Subcutaneous abdominal adipose tissue (tissue), 5 donors: ENCODE results near the gene LYRM1.

Experiments
- H3K27ac ChIP-seq: one replicate; pipeline ENCODE4 v1.7.0; 2013; ENCODE audit warnings: low read depth, mild to moderate bottlenecking, inconsistent platforms, low read length, moderate library complexity
- H3K27me3 ChIP-seq, 5 donors: one replicate each; pipeline ENCODE4 v1.7.0; 2013; ENCODE audit warnings: low read length in 5 of 5, inconsistent platforms in 1 of 5; ENCODE audit not compliant: control insufficient read depth in 5 of 5, insufficient read depth in 4 of 5
- H3K36me3 ChIP-seq, 5 donors: one replicate each; pipeline ENCODE4 v1.7.0; 2013; ENCODE audit warnings: low read length in 5 of 5; ENCODE audit not compliant: control insufficient read depth in 5 of 5, insufficient read depth in 5 of 5
- H3K4me1 ChIP-seq, 5 donors: one replicate each; pipeline ENCODE4 v1.7.0; 2013; ENCODE audit warnings: low read length in 5 of 5, mild to moderate bottlenecking in 3 of 5, moderate library complexity in 1 of 5; ENCODE audit not compliant: control insufficient read depth in 5 of 5, insufficient read depth in 5 of 5
- H3K4me3 ChIP-seq, 5 donors: one replicate each; pipeline ENCODE4 v1.7.0; 2013; ENCODE audit warnings: low read length in 5 of 5, low read depth in 1 of 5
- H3K9ac ChIP-seq, 5 donors: one replicate each; pipeline ENCODE4 v1.7.0; 2013; ENCODE audit warnings: low read length in 5 of 5, mild to moderate bottlenecking in 4 of 5, moderate library complexity in 3 of 5
- H3K9me3 ChIP-seq, 5 donors: one replicate each; pipeline ENCODE4 v1.7.0; 2013; ENCODE audit warnings: low read length in 5 of 5; ENCODE audit not compliant: control insufficient read depth in 5 of 5
- donor health status: healthy.
- donor health status: healthy.
- donor health status: healthy.
- donor health status: healthy.
- donor health status: healthy.

LYRM1 gene

DNA sequence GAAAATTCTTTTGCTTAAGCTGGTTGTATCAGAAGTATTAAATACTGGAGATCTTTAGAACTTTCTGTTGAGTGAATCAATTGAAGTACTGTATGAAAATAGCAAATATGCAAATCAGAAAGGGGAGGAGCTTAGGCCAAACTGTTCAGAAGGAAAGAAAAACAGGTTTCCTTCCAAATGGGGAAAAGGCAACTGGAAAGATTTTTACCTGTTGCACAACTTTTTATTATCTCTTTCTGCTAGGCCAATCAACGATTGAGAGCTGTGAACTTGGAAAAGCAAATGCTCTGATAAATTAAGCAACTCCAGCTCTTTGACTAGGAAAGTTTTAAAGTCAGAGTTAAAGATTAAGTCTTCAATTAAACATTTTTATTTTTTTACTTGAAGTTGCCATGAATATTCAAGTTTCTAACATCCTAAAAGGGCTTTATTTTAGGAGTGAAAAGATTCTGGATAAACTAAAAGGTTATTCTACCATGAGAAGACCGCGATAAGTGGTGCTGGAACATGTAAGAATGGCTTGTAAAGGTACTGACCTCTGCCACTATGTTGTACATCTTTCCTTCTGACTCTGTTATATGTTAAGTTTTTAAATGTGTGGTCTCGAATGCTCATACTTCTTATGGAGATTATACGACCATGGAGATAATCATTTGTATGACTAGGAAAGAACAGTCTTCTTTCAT lies 16.9 kb upstream of the LYRM1 start:
- H3K27ac ChIP-seq, result peak overlapping the region; percentile 88
- H3K36me3 ChIP-seq, result peaks cover 0 to 10% (median 4%) of the 10 kb centered on the region in 5 donors
- no peaks in the 10 kb centered on the region for H3K9me3 ChIP-seq
- H3K27me3 ChIP-seq, result no peaks in the 10 kb centered on the region
- peak overlapping the region in 1 of 5 donors; percentile 15 for H3K4me3 ChIP-seq
- H3K4me1 ChIP-seq, result peaks cover 0 to 83% (median 68%) of the 10 kb centered on the region in 5 donors
- H3K9ac ChIP-seq, result peak overlapping the region in 1 of 5 donors; percentile 40

DNA sequence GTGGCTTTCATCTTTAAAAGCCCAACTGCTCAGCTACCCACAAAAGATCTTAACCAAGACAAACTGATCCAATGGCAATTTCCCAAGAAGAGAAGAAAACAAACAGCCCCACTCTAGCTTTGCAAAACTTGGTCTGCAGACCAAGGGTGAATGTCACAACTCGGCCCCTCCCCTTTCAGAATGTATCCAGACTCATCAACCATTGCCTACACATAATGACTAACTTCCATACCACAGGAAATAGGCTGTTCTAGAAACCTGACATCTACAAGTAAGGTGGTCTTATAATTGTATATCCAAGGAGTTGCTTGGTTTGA lies 16.4 kb upstream of the LYRM1 start:
- Histone ChIP-seq H3K27ac (peak overlapping the region; percentile 88), H3K36me3 (peaks cover 0 to 10% (median 4%) of the 10 kb centered on the region in 5 donors), H3K4me3 (peak overlapping the region in 1 of 5 donors; percentile 15), H3K4me1 (peaks cover 0 to 78% (median 63%) of the 10 kb centered on the region in 5 donors), H3K27me3 (no peaks in the 10 kb centered on the region), H3K9ac (no peak overlapping the region), H3K9me3 (no peaks in the 10 kb centered on the region)

DNA sequence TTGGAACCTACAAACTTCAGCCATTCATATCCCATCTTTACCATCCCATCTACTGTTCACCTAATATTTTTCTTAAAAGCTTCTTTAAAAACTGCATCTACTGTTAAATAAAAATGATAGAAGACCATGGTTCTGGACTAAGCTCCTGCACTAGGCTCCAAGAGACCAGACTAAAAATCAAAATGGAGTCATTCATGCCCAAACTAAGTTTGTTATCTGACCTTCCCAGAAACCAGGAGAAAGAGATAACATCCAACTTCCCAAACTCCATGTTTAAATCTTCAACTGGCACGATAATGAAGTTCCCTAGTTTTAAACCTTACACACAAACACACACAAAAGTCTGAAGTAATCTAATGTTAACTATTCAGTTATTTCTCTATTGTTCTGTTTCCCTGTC lies 14.3 kb upstream of the LYRM1 start:
- Histone ChIP-seq H3K9ac (no peak overlapping the region), H3K27ac (peak overlapping the region; percentile 88), H3K27me3 (no peaks in the 10 kb centered on the region), H3K4me1 (peaks cover 0 to 75% (median 50%) of the 10 kb centered on the region in 5 donors), H3K4me3 (no peak overlapping the region), H3K36me3 (peaks cover 3 to 15% (median 9%) of the 10 kb centered on the region in 5 donors), H3K9me3 (no peaks in the 10 kb centered on the region)

DNA sequence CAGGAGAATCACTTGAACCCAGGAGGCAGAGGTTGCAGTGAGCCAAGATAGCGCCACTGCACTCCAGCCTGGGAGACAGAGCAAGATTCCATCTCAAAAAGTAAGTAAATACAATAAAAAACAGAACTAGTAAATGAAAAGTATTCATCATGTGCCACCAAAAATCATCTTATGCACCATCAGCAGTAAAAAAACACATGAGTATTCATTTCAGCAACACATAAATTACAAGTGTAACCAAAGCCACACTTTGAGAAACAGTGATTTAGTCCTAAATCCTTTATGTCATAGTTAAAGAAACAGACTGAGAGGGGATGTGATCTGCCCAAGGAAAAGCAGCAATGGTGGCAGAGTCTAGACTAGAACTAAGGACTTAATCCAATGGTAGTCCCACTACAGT lies 13.4 kb upstream of the LYRM1 start:
- peak overlapping the region; percentile 88 for H3K27ac ChIP-seq

DNA sequence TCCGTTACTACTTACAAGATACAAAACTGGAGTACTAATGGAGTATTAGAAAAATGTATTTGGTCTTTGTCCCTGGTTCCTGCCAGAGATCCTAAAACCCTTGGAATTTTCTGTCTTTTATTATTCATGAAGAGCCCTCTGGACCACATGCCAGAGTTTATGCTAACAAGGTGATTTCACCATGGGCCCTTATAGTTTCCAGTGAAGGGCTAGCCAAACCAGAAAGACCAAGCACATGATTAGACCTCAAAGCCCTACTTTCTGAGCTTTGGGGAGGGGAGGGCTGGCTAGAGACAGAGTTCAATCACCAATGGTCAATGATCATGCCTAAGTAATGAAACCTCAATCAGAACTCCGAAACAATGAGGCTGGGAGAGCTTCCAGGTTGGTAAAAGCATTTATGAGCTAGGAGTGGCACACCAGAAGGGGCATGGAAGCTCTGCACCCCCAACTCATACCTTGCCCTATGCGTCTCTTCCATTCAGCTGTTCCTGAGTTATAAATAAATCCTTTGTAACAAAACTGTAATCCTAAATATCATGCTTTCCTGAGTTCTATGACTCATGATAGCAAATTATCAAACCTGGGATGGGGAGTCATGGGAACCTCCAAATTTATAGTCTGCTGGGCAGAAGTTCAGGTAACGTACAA lies 10.8 kb upstream of the LYRM1 start:
- peaks cover 0 to 80% (median 50%) of the 10 kb centered on the region in 5 donors for H3K4me1 ChIP-seq
- H3K4me3 ChIP-seq, result peak overlapping the region in 1 of 5 donors; percentile 17
- no peaks in the 10 kb centered on the region for H3K9me3 ChIP-seq
- H3K9ac ChIP-seq, result no peak overlapping the region
- H3K36me3 ChIP-seq, result peaks cover 11 to 40% (median 31%) of the 10 kb centered on the region in 5 donors
- H3K27me3 ChIP-seq, result no peaks in the 10 kb centered on the region
- peak overlapping the region; percentile 70 for H3K27ac ChIP-seq

More for the DNA sequence above, 13.4 kb upstream of the LYRM1 start:
- Histone ChIP-seq H3K4me1 (peaks cover 0 to 78% (median 49%) of the 10 kb centered on the region in 5 donors), H3K9me3 (no peaks in the 10 kb centered on the region), H3K27me3 (no peaks in the 10 kb centered on the region), H3K4me3 (no peak overlapping the region), H3K36me3 (peaks cover 8 to 21% (median 12%) of the 10 kb centered on the region in 5 donors), H3K9ac (no peak overlapping the region)

DNA sequence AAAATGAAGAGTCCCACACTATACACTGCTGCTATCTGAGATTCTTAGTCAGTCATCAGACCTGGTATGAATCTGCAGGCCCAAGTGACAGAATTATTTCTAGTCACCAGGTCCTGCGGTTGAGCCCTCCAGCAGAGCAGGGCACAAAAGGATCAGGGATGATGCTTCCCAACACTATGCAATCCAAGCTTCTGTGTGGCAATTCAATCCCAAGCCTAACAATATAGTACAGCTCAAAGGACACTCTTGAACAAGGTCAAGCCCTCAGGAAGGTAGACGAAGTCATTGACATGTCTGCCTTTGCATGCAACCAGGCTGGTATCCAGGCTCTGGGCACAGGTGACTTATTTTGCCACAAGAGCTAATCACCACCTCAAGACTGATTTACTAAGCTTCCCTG lies 6.2 kb upstream of the LYRM1 start:
- Histone ChIP-seq H3K9me3 (no peaks in the 10 kb centered on the region), H3K36me3 (peaks cover 21 to 50% (median 41%) of the 10 kb centered on the region in 5 donors), H3K4me1 (peaks cover 0 to 90% (median 53%) of the 10 kb centered on the region in 5 donors), H3K4me3 (no peak overlapping the region), H3K9ac (no peak overlapping the region), H3K27ac (no peak overlapping the region), H3K27me3 (no peaks in the 10 kb centered on the region)

DNA sequence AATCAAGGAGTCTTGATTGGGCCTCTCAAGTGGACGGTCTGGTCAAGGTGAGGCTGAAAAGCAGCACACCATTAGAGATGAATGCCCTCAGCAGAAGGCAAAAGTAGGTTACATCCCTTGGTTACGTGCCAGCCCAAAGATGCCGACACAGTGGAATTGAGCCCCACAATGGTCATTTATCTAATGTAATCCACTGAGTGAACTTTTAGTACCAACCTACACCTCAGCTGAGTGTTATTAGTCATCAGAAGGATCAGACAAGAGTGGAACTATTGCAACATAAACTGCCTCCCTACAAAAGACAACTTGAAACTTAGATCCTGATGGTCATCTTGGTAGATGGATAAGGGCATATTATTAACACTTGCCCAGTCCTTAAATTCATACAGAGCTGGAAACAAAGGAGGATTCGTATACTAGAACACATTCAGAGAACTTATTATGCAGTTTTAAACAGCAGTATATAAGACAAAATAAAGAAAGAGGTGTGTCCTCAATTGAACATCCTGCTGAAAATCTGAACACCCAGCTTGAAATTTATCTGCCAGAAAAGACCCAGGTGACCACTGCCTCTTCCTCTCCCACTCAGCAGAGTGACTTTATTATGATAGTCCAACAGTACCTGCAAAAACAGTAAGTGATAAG lies 3.2 kb upstream of the LYRM1 start:
- peak overlapping the region; percentile 88 to 95 (median 94) for H3K4me3 ChIP-seq
- H3K9me3 ChIP-seq, result no peaks in the 10 kb centered on the region
- no peaks in the 10 kb centered on the region for H3K27me3 ChIP-seq
- H3K27ac ChIP-seq, result peak overlapping the region; percentile 97
- peaks cover 0 to 81% (median 62%) of the 10 kb centered on the region in 5 donors for H3K4me1 ChIP-seq
- peaks cover 21 to 35% (median 34%) of the 10 kb centered on the region in 5 donors for H3K36me3 ChIP-seq
- peak overlapping the region in 3 of 5 donors; percentile 96 to 100 (median 99) for H3K9ac ChIP-seq

DNA sequence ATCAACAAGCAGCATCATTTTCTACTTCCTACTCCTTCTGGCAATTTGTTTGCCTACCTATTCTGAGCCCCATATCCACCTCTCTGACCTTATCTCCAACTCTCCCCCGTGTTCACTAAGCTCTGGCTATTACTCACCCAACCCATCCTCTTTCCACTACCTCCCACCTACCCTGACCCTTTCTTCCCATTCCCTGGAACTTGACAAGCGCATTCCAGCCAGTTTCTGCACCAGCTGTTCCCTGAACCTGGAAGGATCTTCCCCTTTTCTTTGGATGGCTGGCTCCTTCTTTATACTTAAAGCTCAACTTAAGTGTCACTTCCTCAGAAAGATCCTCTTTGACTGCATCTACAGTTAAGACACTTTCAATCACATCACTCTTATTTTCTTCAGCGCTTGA lies 2.6 kb upstream of the LYRM1 start:
- H3K4me3 ChIP-seq, result peak overlapping the region; percentile 88 to 95 (median 94)

DNA sequence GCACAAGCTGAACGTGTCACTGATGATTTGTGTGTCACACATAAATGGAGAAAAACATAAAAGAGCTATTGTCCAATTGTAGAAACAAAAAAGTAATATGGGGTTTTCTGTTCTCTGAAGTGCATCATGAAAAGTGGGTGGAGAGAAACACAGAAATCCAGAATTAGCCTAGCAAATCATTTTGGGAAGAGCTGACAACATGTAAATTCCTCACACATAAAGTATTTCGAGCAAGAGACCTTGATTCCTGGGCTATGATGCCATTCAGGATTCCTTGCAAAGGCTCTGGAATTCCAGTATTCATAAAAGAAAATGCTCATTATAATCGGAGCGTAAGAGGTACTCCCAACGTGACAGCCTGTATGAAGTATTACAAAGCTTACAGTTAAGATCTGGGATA lies 1.5 kb upstream of the LYRM1 start:
- Histone ChIP-seq H3K27me3 (no peaks in the 10 kb centered on the region), H3K4me1 (peaks cover 5 to 81% (median 72%) of the 10 kb centered on the region in 5 donors), H3K9me3 (no peaks in the 10 kb centered on the region), H3K27ac (peak overlapping the region; percentile 97), H3K9ac (peak overlapping the region; percentile 94 to 100 (median 96)), H3K36me3 (peaks cover 15 to 23% (median 23%) of the 10 kb centered on the region in 5 donors), H3K4me3 (peak overlapping the region; percentile 88 to 95 (median 94))

More for the DNA sequence above, 2.6 kb upstream of the LYRM1 start:
- Histone ChIP-seq H3K9me3 (no peaks in the 10 kb centered on the region), H3K36me3 (peaks cover 15 to 31% (median 31%) of the 10 kb centered on the region in 5 donors), H3K4me1 (peaks cover 0 to 81% (median 68%) of the 10 kb centered on the region in 5 donors), H3K27ac (peak overlapping the region; percentile 97), H3K27me3 (no peaks in the 10 kb centered on the region), H3K9ac (peak overlapping the region; percentile 1 to 100 (median 96))
